Natural killer cell (primary cell): ENCODE measurements around the gene ATXN1. TPM values are rescaled to one million over a fixed set of nuclear protein-coding genes. Genes with fewer than 3 reads are reported as not detected.

ENCODE experiments used
- ATAC-seq, 3 donors: fragments of 150-1000 bp in 2 of 3; fragments of 200-7000 bp in 1 of 3; cut with Tn5 transposase; 1 replicate in 1 of 3; 2 replicates in 2 of 3; pipeline ENCODE4 v1.10.0; 2021; ENCODE audit warnings: mild to moderate bottlenecking in 2 of 3, moderate library complexity in 2 of 3
- DNase-seq, 2 donors: peaks; one replicate each; pipeline versions ENCODE4 v3.0.0 to v3.0.0-alpha.2; 2013 to 2021; ENCODE audit warnings: mixed read lengths in 1 of 2
- H3K27ac ChIP-seq: one replicate; pipeline ENCODE4 v1.5.1; 2013; ENCODE audit warnings: mild to moderate bottlenecking, low read length
- H3K27me3 ChIP-seq: one replicate; pipeline ENCODE4 v1.6.1; 2013; ENCODE audit warnings: low read length; ENCODE audit not compliant: control insufficient read depth, insufficient read depth
- H3K36me3 ChIP-seq: one replicate; pipeline ENCODE4 v1.6.1; 2013; ENCODE audit warnings: low read length; ENCODE audit not compliant: control insufficient read depth, insufficient read depth
- H3K4me1 ChIP-seq: one replicate; pipeline ENCODE4 v1.6.1; 2013; ENCODE audit warnings: low read length; ENCODE audit not compliant: control insufficient read depth, insufficient read depth
- H3K4me3 ChIP-seq: one replicate; pipeline ENCODE4 v1.5.1; 2013; ENCODE audit warnings: low read length
- H3K9me3 ChIP-seq: one replicate; pipeline ENCODE4 v1.6.1; 2013; ENCODE audit warnings: low read length; ENCODE audit not compliant: control insufficient read depth, insufficient read depth
- H3K27ac Mint-ChIP-seq, 2 donors: one replicate each; pipeline ENCODE4 v1.8.0; 2022; ENCODE audit warnings: mild to moderate bottlenecking in 2 of 2, mixed read lengths in 2 of 2, moderate library complexity in 1 of 2
- H3K27me3 Mint-ChIP-seq, 2 donors: one replicate each; pipeline ENCODE4 v1.8.0; 2022; ENCODE audit warnings: low read depth in 2 of 2, mixed read lengths in 2 of 2
- H3K36me3 Mint-ChIP-seq: one replicate; pipeline ENCODE4 v1.8.0; 2022; ENCODE audit warnings: mixed read lengths
- H3K4me1 Mint-ChIP-seq, 2 donors: one replicate each; pipeline ENCODE4 v1.8.0; 2022; ENCODE audit warnings: mixed read lengths in 2 of 2
- H3K4me3 Mint-ChIP-seq: one replicate; pipeline ENCODE4 v1.8.0; 2022; ENCODE audit warnings: mild to moderate bottlenecking, moderate library complexity, mixed read lengths
- H3K9me3 Mint-ChIP-seq, 2 donors: one replicate each; pipeline ENCODE4 v1.8.0; 2022; ENCODE audit warnings: mixed read lengths in 2 of 2
- CTCF ChIP-seq: fragments of 200-600 bp; IDR thresholded peaks from one replicate; pipeline ENCODE4 v1.8.0; 2022; ENCODE audit warnings: antibody characterized with exemption
- WGBS: methylation state at CpG from one replicate; pipeline ENCODE4 v1.1.7; 2013; ENCODE audit warnings: missing lambda C conversion rate; ENCODE audit not compliant: insufficient coverage; 5-methylcytosine and 5-hydroxymethylcytosine counted together
- intact Hi-C: fragments of 100-400 bp; cut with micrococcal nuclease; formaldehyde crosslinking; loops from one replicate; pipeline ENCODE4 v1.14.2; 2022
- total RNA-seq, 4 donors: library from RNA; stranded (reverse); fragments of 120-200 nt in 1 of 4; gene quantifications; one replicate each; pipeline versions ENCODE4 v1.2.3 to v1.2.4, GENCODE V29; 2013 to 2022

ATXN1 gene
- total RNA-seq, 3 donors from 2014 or later (not counting 1 experiment from before 2014, with no cell fraction given): 90.4 to 120 (median 97.9) TPM

DNA sequence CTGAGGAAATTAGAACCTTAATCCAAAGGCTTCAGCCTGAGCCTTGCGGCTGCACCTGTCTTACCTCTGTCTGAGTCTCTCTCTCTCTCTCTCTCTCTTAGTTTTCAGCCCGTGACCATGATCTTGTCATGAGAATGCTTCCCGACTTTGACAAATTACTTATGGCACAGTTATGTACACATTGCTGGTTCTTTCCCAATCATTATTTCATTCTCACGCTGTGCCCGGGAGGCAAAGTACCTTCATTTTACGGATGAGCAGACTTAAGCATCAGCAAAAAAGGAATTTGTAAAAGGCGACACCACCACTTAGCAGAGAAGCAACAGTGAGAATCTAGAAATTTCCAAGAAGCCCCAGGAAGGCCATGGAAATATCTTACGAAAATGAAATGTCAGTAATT lies 468.3 kb downstream of the ATXN1 start:
- Histone ChIP-seq H3K27ac (no peak overlapping the region), H3K4me1 (no peaks in the 10 kb centered on the region), H3K4me3 (no peak overlapping the region), H3K9me3 (no peaks in the 10 kb centered on the region), H3K36me3 (no peaks in the 10 kb centered on the region), H3K27me3 (no peaks in the 10 kb centered on the region)
- H3K27ac Mint-ChIP-seq: no peak overlapping the region
- 95% methylated on average over 8 of the region's 8 CpGs for WGBS
- H3K4me1 Mint-ChIP-seq: no peaks in the 10 kb centered on the region
- ATAC-seq (no peak), DNase-seq (no peak)
- peaks cover 0 to 7% of the 10 kb centered on the region in 2 donors for H3K27me3 Mint-ChIP-seq
- no peak overlapping the region for H3K4me3 Mint-ChIP-seq
- intact Hi-C loops: no loop called here
- H3K9me3 Mint-ChIP-seq: no peaks in the 10 kb centered on the region
- no peak for TF ChIP-seq CTCF
- no peaks in the 10 kb centered on the region for H3K36me3 Mint-ChIP-seq

- H3K36me3 Mint-ChIP-seq: no peaks in the 10 kb centered on the region
- Histone ChIP-seq H3K4me3 (no peak overlapping the region), H3K4me1 (no peaks in the 10 kb centered on the region), H3K36me3 (no peaks in the 10 kb centered on the region), H3K27me3 (no peaks in the 10 kb centered on the region), H3K9me3 (no peaks in the 10 kb centered on the region), H3K27ac (no peak overlapping the region)
- no peaks in the 10 kb centered on the region for H3K9me3 Mint-ChIP-seq
- no peak overlapping the region for H3K4me3 Mint-ChIP-seq
- WGBS: 81% methylated on average over 5 of the region's 5 CpGs
- no peaks in the 10 kb centered on the region for H3K4me1 Mint-ChIP-seq
- TF ChIP-seq CTCF: no peak
- H3K27ac Mint-ChIP-seq: no peak overlapping the region
- intact Hi-C loops: no loop called here
- peaks cover 0 to 7% of the 10 kb centered on the region in 2 donors for H3K27me3 Mint-ChIP-seq
- DNase-seq (no peak), ATAC-seq (no peak)
Observed at GRCh38 chr6:16292432-16292831, 468.8 kb downstream of the ATXN1 start.

DNA sequence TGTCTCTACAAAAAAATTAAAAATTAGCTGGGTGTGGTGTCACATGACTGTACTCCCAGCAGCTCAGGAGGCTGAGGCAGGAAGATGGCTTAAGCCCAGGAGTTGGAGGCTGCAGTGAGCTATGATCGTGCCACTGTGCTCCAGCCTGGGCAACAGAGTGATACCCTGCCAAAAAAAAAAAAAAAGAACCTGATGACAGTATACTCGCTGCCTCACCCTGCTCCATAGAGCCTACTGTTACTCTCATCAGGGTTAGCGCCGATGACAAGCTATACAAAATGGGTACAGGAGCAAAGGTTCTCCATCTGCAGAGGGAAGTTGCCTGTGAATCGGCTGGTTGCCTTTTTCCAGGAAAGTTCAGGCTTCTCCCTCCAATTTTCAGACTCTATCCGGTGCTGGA lies 469.5 kb downstream of the ATXN1 start:
- Histone ChIP-seq H3K4me1 (no peaks in the 10 kb centered on the region), H3K27ac (no peak overlapping the region), H3K36me3 (no peaks in the 10 kb centered on the region), H3K9me3 (no peaks in the 10 kb centered on the region), H3K27me3 (no peaks in the 10 kb centered on the region), H3K4me3 (no peak overlapping the region)
- H3K27ac Mint-ChIP-seq: no peak overlapping the region
- DNase-seq (no peak), ATAC-seq (no peak)
- intact Hi-C loops: no loop called here
- H3K36me3 Mint-ChIP-seq: no peaks in the 10 kb centered on the region
- WGBS: 86% methylated on average over 6 of the region's 6 CpGs
- H3K4me3 Mint-ChIP-seq: no peak overlapping the region
- no peaks in the 10 kb centered on the region for H3K9me3 Mint-ChIP-seq
- no peak for TF ChIP-seq CTCF
- H3K4me1 Mint-ChIP-seq: no peaks in the 10 kb centered on the region
- peaks cover 0 to 7% of the 10 kb centered on the region in 2 donors for H3K27me3 Mint-ChIP-seq

- H3K27me3 Mint-ChIP-seq: peaks cover 0 to 8% of the 10 kb centered on the region in 2 donors
- H3K4me3 Mint-ChIP-seq: no peak overlapping the region
- peaks cover 10% of the 10 kb centered on the region for H3K4me1 ChIP-seq
- H3K27ac ChIP-seq: no peak overlapping the region
- WGBS: 94% methylated on average over 26 of the region's 26 CpGs
- H3K4me1 Mint-ChIP-seq: peaks cover 14 to 15% of the 10 kb centered on the region in 2 donors
- H3K27ac Mint-ChIP-seq: no peak overlapping the region
- DNase-seq: no peak
- TF ChIP-seq CTCF: no peak
- H3K9me3 ChIP-seq: no peaks in the 10 kb centered on the region
- no peaks in the 10 kb centered on the region for H3K36me3 Mint-ChIP-seq
- H3K36me3 ChIP-seq: no peaks in the 10 kb centered on the region
- no peak for ATAC-seq
- H3K4me3 ChIP-seq: no peak overlapping the region
- H3K9me3 Mint-ChIP-seq: no peaks in the 10 kb centered on the region
- no peaks in the 10 kb centered on the region for H3K27me3 ChIP-seq
- intact Hi-C loops: no loop called here
Observed at GRCh38 chr6:16288163-16288562, 473.1 kb downstream of the ATXN1 start.
